Astrocyte of the spinal cord (primary cell): Measurements from ENCODE around the gene PHF20.
"Not testable (repeated sequence)": the region's sequence is repeated elsewhere in the genome, so short reads cannot be mapped to it uniquely, and the experiment has no call there.

Experiments used
- DNase-seq: peaks from one replicate; pipeline ENCODE4 v3.0.0; 2011; ENCODE audit warnings: low read depth, low spot score
- H3K4me3 ChIP-seq: 2 replicates; pipeline ENCODE4 v1.5.1; 2011; ENCODE audit warnings: low read depth, mild to moderate bottlenecking, low read length, moderate library complexity
- CTCF ChIP-seq: IDR thresholded peaks from 2 replicates; pipeline ENCODE4 v1.5.1; 2012; ENCODE audit warnings: low read depth, mild to moderate bottlenecking, low read length, inconsistent platforms
- in situ Hi-C: cut with HindIII; loops from 2 replicates; pipeline ENCODE4 v1.10.0; 2017; ENCODE audit warnings: low sequenced_read_pairs

The PHF20 gene

GRCh38 chr20:35741892-35742740, 29.7 kb upstream of the PHF20 start, which contains the start of gene RBM39:
Gene RBM39, minus strand, starts transcription at chr20:35742260. Its CDS starts 1,386 bp downstream, at chr20:35740874.
- peak; percentile 51 for TF ChIP-seq CTCF
- in situ Hi-C loops = no loop called here
- DNase-seq = peak; percentile 100
- H3K4me3 ChIP-seq = peak within 1 kb of the TSS; percentile 100

- TF ChIP-seq CTCF = no peak
- peak; percentile 53 for DNase-seq
- H3K4me3 ChIP-seq = peak overlapping the region; percentile 74
- in situ Hi-C loops = no loop called here
Measured at GRCh38 chr20:35742741-35743523, 28.9 kb upstream of the PHF20 start.

- H3K4me3 ChIP-seq = no peak overlapping the region
- no peak for DNase-seq
Measured at GRCh38 chr20:35743693-35744491, 27.9 kb upstream of the PHF20 start.

GRCh38 chr20:35744492-35744841, 27.3 kb upstream of the PHF20 start:
- H3K4me3 ChIP-seq, in situ Hi-C loops, DNase-seq: not testable (repeated sequence)

More at GRCh38 chr20:35743693-35744491, 27.9 kb upstream of the PHF20 start:
- TF ChIP-seq CTCF = no peak
- in situ Hi-C loops = no loop called here

GRCh38 chr20:35750611-35751010, 21.2 kb upstream of the PHF20 start:
- no peak overlapping the region for H3K4me3 ChIP-seq
- in situ Hi-C loops = no loop called here
- DNase-seq = no peak
- TF ChIP-seq CTCF = no peak

GRCh38 chr20:35756404-35756803, 15.4 kb upstream of the PHF20 start:
- TF ChIP-seq CTCF = no peak
- DNase-seq = no peak
- in situ Hi-C loops = no loop called here
- no peak overlapping the region for H3K4me3 ChIP-seq
